PC-3 (cell line): Measurements from ENCODE around the gene ZRANB1.

ENCODE experiments used
- CTCF ChIP-seq: fragments of 300-600 bp; sonication (generic); conservative IDR thresholded peaks from 2 replicates; pipeline ENCODE4 v1.5.1; 2017; ENCODE audit warnings: antibody characterized with exemption, low read depth, mild to moderate bottlenecking, low read length
- EZH2 ChIP-seq: fragments of 300-600 bp; sonication (generic); IDR thresholded peaks from one replicate; pipeline ENCODE4 v1.6.1; 2017; ENCODE audit warnings: antibody characterized with exemption, mild to moderate bottlenecking, low read length; ENCODE audit not compliant: unreplicated experiment
- EZH2phosphoT487 ChIP-seq: fragments of 300-600 bp; sonication (generic); IDR thresholded peaks from 2 replicates; pipeline ENCODE4 v1.6.1; 2018; ENCODE audit warnings: mild to moderate bottlenecking, antibody characterized with exemption, low read length, borderline replicate concordance

GRCh38 chr10:125008689-125009638, 67.0 kb downstream of the ZRANB1 start:
- TF ChIP-seq CTCF (no peak), EZH2 (no peak), EZH2phosphoT487 (no peak)
